ENCODE results near the gene ZNF276.
"Not testable (repeated sequence)": the region's sequence is repeated elsewhere in the genome, so short reads cannot be mapped to it uniquely, and the experiment has no call there.

Gene ZNF276

GRCh38 chr16:89695875-89696669 is 25.3 kb upstream of the ZNF276 start:
- no peak for DNase-seq (ENCODE audit: low read depth in 2 of 2, low spot score in 1 of 2)

- DNase-seq (ENCODE audit: low read depth in 2 of 2, low spot score in 1 of 2): no peak
These were observed 24.6 kb upstream of the ZNF276 start for GRCh38 chr16:89696670-89697128.

- DNase-seq (ENCODE audit: low read depth in 2 of 2, low spot score in 1 of 2): no peak
These were observed 24.1 kb upstream of the ZNF276 start for GRCh38 chr16:89697161-89697615.

GRCh38 chr16:89697616-89698331 is 23.6 kb upstream of the ZNF276 start:
- DNase-seq (ENCODE audit: low read depth in 2 of 2, low spot score in 1 of 2): no peak

GRCh38 chr16:89698717-89699116 is 22.6 kb upstream of the ZNF276 start:
- DNase-seq (ENCODE audit: low read depth in 2 of 2, low spot score in 1 of 2): not testable (repeated sequence)

GRCh38 chr16:89699629-89700099 is 21.7 kb upstream of the ZNF276 start:
- not testable (repeated sequence) for DNase-seq (ENCODE audit: low read depth in 2 of 2, low spot score in 1 of 2)

- DNase-seq (ENCODE audit: low read depth in 2 of 2, low spot score in 1 of 2): peak; percentile 94 to 98
These were observed 21.2 kb upstream of the ZNF276 start for GRCh38 chr16:89700100-89700648.

GRCh38 chr16:89700649-89701424 is 20.5 kb upstream of the ZNF276 start:
- DNase-seq (ENCODE audit: low read depth in 2 of 2, low spot score in 1 of 2): no peak

GRCh38 chr16:89701425-89702406 is 19.6 kb upstream of the ZNF276 start, which contains the start of gene SPATA2L:
SPATA2L (minus strand) TSS chr16:89701705; CDS start chr16:89701232, 473 bp downstream.
- peak; percentile 89 to 95 for DNase-seq (ENCODE audit: low read depth in 2 of 2, low spot score in 1 of 2)

GRCh38 chr16:89704281-89704680 is 17.1 kb upstream of the ZNF276 start:
- DNase-seq (ENCODE audit: low read depth in 2 of 2, low spot score in 1 of 2): no peak

- DNase-seq (ENCODE audit: low read depth in 2 of 2, low spot score in 1 of 2): no peak
These were observed 16.3 kb upstream of the ZNF276 start for GRCh38 chr16:89705006-89705405.

GRCh38 chr16:89706518-89707260 is 14.6 kb upstream of the ZNF276 start:
- DNase-seq (ENCODE audit: low read depth in 2 of 2, low spot score in 1 of 2): no peak

- no peak for DNase-seq (ENCODE audit: low read depth in 2 of 2, low spot score in 1 of 2)
These were observed 13.6 kb upstream of the ZNF276 start for GRCh38 chr16:89707695-89708094.

GRCh38 chr16:89708481-89708931 is 12.8 kb upstream of the ZNF276 start:
- no peak for DNase-seq (ENCODE audit: low read depth in 2 of 2, low spot score in 1 of 2)

GRCh38 chr16:89709166-89709565 is 12.2 kb upstream of the ZNF276 start:
- DNase-seq (ENCODE audit: low read depth in 2 of 2, low spot score in 1 of 2): no peak

GRCh38 chr16:89709716-89710432 is 11.5 kb upstream of the ZNF276 start:
- DNase-seq (ENCODE audit: low read depth in 2 of 2, low spot score in 1 of 2): no peak

- no peak for DNase-seq (ENCODE audit: low read depth in 2 of 2, low spot score in 1 of 2)
These were observed 10.4 kb upstream of the ZNF276 start for GRCh38 chr16:89710709-89711564.
